Hepatic stellate cell (primary cell): ENCODE measurements around the gene CCL23.
"Not testable (repeated sequence)": the region's sequence is repeated elsewhere in the genome, so short reads cannot be mapped to it uniquely, and the experiment has no call there.

Experiments
- DNase-seq: peaks from one replicate; pipeline ENCODE4 v3.0.0; 2011; ENCODE audit warnings: low spot score

CCL23 gene

GRCh38 chr17:36002631-36003030, 15.1 kb downstream of the CCL23 start:
- no peak for DNase-seq

DNA sequence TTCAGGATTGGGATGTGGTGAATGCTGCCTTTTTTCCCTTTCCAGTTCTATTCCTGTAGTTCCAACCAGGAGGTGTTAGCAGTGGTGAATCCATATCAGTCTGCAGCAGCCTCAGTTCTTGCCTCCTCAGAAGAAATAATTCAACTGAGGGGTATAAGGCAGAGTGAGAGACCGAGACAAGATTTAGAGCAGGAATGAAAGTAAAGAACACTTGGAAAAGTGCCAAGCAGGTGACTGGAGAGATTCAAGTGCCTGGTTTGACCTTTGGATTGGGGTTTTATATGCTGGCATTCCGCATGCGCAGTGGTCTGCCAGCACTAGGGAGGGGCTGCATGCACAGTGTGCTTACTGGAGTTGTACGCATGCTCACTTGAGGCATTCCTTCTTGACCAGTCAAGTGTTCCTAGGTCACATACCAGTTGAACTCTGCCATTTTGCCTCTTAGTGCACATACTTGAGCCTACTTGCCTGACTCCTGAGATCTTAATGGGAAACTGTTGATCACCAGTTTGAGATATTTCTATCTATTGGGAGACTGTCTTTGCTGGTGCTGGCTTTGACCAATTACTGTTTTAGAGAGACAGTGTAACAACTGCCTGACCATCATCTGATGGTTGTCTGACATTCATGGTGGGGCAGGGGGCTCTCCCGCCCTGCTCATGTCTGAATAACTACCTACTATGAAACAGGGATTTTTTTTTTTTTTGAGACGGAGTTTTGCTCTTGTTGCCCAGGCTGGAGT, 15.7 kb downstream of the CCL23 start:
- DNase-seq: no peak

GRCh38 chr17:36001110-36001771, 16.5 kb downstream of the CCL23 start, which contains the start of gene CCL15:
CCL15 (minus strand) TSS chr17:36001553; CDS start chr17:36001492, 61 bp downstream.
- DNase-seq: no peak

GRCh38 chr17:36000732-36001109, 17.1 kb downstream of the CCL23 start:
- DNase-seq: no peak

- no peak for DNase-seq
Observed at GRCh38 chr17:35998756-35999155, 19.0 kb downstream of the CCL23 start.

- no peak for DNase-seq
Observed at GRCh38 chr17:35998018-35998545, 19.7 kb downstream of the CCL23 start.

DNA sequence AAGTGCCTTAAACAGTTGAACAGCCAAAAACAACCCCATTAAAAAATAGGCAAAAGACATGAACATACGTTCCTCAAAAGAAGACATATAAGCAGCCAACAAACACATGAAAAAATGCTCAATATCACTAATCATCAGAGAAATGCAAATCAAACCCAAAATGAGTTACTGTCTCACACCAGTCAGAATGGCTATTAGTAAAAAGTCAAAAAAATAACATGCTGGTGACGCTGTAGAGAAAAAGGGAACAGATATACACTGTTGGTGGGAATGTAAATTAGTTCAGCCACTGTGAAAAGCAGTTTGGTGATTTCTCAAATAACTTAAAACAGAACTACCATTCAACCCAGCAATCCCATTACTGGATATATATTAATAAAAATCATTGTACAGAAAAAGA, 22.4 kb downstream of the CCL23 start:
- DNase-seq: not testable (repeated sequence)

DNA sequence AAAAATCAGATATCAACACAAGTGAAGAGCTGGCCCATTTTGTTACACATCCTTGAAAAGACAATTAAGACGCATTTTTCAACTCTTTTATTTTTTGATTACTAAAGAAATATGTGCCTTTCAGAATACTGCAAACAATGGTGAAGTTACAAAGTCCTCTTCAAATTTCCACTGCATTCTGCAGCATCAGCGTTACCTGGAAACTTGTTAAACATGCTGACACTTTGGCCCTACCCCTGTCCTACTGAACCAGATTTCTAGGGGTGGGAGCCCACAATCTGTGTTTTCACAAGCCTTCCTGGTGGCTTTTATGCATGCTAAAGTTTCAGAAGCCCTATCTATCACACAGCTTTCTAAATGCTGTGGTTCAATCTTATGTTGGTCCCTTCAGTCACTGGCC, 26.7 kb downstream of the CCL23 start:
- DNase-seq: no peak

DNA sequence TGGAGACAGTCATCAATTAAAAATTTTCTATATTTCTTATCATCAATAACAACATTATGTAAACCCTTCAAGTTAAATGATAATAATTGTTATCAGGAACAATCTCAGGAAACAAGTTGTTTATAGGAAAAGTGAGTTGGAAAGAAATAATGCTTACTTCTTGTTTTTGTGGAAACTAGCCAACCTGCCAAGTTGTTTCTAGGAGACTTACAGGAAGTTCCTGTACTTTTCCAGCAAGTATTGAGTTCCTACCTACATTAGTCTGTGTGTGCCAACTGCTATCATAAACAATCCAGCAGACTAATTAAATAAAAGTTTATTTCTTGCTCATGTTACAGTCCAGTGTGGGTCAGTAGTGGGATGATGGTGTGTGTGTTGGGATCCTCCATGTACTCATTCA, 29.6 kb downstream of the CCL23 start:
- DNase-seq: no peak

DNA sequence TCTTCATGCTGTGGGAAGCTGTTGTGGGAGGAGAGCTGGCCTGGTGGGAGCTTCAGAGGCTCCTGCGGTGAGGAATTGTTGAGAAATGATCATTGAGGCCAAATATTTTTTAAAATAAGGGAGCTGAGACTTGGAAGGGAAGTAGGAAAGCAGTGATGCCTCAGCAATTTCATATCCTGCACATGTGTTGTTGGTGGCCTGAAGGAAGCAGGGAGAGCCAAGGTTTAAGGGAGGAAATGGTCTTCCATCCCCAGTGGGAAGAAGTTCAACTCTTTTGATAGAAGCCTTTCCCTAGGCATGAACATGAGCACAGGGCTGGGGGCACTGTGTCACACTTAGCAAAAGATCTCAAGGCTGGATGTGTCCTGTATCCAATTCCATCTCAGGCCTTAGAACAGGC, 31.1 kb downstream of the CCL23 start, which contains the start of gene CCL14:
TSS of gene CCL14 (minus strand) at position 87 of the 400 bp plus-strand sequence. CDS start at position 7, 80 bp downstream.
- no peak for DNase-seq

DNA sequence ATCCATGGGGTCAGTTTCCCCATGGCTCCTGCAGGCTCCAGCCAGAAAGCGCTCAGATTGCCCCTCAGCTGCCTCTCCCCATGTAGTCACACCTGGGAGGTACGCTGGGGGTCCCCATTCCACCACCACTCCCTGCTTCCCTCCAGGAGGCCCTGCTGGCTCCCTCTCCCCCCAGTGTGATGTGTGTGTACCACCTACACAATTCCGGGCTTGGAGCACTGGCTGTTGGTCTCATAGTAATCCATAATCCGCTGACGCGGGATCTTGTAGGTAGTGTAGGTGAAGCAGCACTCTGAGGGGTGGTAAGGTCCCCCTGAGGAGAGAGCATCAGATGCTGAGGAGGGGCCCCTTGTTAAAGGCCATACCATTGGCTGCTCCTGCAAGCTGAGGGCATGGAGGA, 33.6 kb downstream of the CCL23 start:
- DNase-seq: no peak

- no peak for DNase-seq
Observed at GRCh38 chr17:35982409-35983191, 35.2 kb downstream of the CCL23 start.

- DNase-seq: no peak
Observed at GRCh38 chr17:35981908-35982330, 35.9 kb downstream of the CCL23 start.

GRCh38 chr17:35981246-35981645, 36.5 kb downstream of the CCL23 start, which contains the start of gene CCL16:
CCL16 (minus strand) TSS chr17:35981497; CDS start chr17:35981420, 77 bp downstream.
- no peak for DNase-seq

GRCh38 chr17:35978346-35978745, 39.4 kb downstream of the CCL23 start:
- DNase-seq: no peak

- DNase-seq: no peak
Observed at GRCh38 chr17:35977509-35977908, 40.3 kb downstream of the CCL23 start.

- DNase-seq: peak; percentile 29
Observed at GRCh38 chr17:35973333-35974260, 44.2 kb downstream of the CCL23 start.

- no peak for DNase-seq
Observed at GRCh38 chr17:35972945-35973332, 44.8 kb downstream of the CCL23 start.

DNA sequence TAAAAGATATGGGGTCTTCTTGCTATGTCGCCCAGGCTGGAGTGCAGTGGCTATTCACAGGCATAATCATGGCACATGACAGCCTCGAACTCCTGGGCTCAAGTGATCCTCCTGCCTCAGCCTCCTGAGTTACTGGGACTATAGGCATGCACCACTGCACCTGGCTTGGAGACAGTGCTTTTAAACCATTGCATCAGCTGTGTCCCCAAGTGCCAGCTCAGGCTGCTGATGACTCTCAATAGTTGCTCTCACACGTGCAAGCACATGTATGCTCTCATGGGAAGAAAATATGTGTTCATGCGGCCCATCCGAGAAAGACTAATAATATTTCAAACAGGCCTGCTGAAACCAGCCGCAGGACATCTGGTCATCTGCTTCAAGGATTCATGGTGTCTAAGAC, 45.2 kb downstream of the CCL23 start:
- DNase-seq: no peak

- DNase-seq: no peak
Observed at GRCh38 chr17:35972066-35972465, 45.7 kb downstream of the CCL23 start.
